ENCODE data around the gene KIFC3. TPM values are rescaled to one million over a fixed set of nuclear protein-coding genes. Genes with fewer than 3 reads are reported as not detected.

Gene KIFC3
- polyA plus RNA-seq, 1 experiment: 60.5 TPM

DNA sequence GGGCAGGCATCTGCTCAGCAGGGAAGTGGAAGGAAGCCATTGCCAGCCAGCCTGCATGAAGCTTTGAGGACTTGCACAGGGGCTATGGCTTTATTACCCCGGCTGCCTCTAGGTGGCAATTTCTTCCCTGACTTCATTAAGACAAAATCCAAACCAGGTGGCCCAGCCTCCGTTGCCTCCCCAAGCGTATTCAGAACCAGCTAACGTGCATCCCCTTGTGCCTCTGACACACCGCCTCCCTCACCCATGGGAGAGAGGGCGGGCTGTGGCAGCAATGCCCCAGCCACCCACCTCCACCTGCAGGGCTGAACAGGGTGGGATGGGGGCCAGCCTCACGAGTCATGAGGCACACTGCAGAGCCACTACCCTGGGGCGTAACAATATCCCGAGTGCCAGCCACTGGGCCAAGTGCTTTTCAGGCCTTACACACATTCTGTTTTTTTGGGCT, 6.8 kb downstream of the KIFC3 start:
- Histone ChIP-seq H3K4me3 (ENCODE audit: low read depth, low read length) (no peak overlapping the region), H3K36me3 (ENCODE audit: control insufficient read depth, insufficient read depth, low read length) (peaks cover 33% of the 10 kb centered on the region), H3K27me3 (ENCODE audit: control insufficient read depth, insufficient read depth, low read length) (no peaks in the 10 kb centered on the region)
- ChIA-PET POLR2A (no interaction called here), CTCF (interaction anchor here (1.0 to 5.2 kb wide), 3 partner anchors 14 to 102 kb away, joined by 3 to 25 read pairs (median 11); no protein-coding TSS in a partner anchor)
- TF ChIP-seq, protein P1, sequence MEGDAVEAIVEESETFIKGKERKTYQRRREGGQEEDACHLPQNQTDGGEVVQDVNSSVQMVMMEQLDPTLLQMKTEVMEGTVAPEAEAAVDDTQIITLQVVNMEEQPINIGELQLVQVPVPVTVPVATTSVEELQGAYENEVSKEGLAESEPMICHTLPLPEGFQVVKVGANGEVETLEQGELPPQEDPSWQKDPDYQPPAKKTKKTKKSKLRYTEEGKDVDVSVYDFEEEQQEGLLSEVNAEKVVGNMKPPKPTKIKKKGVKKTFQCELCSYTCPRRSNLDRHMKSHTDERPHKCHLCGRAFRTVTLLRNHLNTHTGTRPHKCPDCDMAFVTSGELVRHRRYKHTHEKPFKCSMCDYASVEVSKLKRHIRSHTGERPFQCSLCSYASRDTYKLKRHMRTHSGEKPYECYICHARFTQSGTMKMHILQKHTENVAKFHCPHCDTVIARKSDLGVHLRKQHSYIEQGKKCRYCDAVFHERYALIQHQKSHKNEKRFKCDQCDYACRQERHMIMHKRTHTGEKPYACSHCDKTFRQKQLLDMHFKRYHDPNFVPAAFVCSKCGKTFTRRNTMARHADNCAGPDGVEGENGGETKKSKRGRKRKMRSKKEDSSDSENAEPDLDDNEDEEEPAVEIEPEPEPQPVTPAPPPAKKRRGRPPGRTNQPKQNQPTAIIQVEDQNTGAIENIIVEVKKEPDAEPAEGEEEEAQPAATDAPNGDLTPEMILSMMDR (IDR thresholded peaks at IDR 0.05; ENCODE audit: insufficient read depth, low read depth, low read length): peak; percentile 48
- no peak for DNase-seq (ENCODE audit: low read depth)

DNA sequence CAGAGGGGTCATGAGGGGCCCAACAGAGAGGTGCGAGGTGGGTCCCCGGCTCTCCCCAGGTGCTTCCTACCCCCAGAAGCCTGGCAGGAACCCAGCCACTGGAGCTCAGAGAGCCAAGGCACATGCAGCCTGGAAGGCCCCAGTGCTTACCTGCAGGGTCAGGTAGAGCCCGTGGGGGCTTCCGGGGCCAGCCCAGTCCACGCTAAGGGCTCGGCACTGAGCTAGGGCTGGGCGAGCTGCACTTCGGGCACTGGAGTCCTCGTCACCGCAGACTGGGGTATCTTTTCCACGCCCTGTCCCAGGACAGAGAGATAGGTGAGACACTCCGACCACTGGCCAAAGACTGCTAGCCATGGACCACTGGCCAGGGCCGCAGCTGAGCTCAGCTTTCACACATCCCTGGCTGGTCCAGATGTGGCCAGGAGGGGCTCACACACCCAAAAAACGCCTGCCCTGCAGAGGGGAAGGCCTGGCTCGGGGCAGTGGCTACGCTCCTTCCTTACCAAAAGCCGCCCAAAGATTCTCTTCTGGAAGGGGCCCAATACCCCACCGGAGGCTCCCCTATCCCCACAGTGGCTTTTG, 7.4 kb downstream of the KIFC3 start:
- Histone ChIP-seq H3K4me3 (ENCODE audit: low read depth, low read length) (no peak overlapping the region), H3K36me3 (ENCODE audit: control insufficient read depth, insufficient read depth, low read length) (peaks cover 33% of the 10 kb centered on the region), H3K27me3 (ENCODE audit: control insufficient read depth, insufficient read depth, low read length) (no peaks in the 10 kb centered on the region)
- POLR2A ChIA-PET: no interaction called here
- no peak for DNase-seq (ENCODE audit: low read depth)
- CTCF ChIA-PET: interaction anchor here (1.1 to 5.2 kb wide), 4 partner anchors 10 to 204 kb away, joined by 4 to 25 read pairs (median 8); no protein-coding TSS in a partner anchor
- TF ChIP-seq, protein P1 (IDR thresholded peaks at IDR 0.05; ENCODE audit: insufficient read depth, low read depth, low read length): no peak

DNA sequence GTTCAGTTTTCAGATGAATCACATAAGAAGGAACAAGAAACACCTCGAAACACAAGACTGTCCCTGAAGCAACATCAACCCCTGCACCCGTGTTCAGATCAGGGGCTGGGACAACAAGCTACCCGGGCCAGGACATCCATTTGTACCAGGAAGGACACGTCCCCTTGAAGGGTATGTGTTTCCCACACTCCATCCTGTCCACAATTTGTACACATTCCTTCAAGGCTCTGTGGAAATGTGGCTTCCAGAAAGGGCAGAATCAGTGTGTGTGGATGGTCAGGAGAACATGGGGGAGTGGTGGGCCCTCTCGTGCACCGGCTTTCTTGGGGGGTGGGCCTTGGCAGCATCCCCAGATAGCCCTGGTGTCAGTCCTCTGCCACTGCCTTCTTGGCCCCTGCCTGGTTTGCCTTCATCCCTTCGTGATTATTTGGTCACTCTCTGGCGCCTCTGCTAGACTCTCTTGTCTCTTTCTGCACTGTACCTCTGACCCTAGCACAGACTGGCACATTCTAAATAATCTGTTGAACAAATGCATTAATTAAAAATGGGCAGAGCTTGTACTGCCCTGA, 10.3 kb downstream of the KIFC3 start:
- POLR2A ChIA-PET: no interaction called here
- DNase-seq (ENCODE audit: low read depth): no peak
- no peak overlapping the region for H3K4me3 ChIP-seq (ENCODE audit: low read depth, low read length)
- TF ChIP-seq, protein P1 (IDR thresholded peaks at IDR 0.05; ENCODE audit: insufficient read depth, low read depth, low read length): no peak
- H3K27me3 ChIP-seq (ENCODE audit: control insufficient read depth, insufficient read depth, low read length): no peaks in the 10 kb centered on the region
- CTCF ChIA-PET: interaction anchor here (1.8 to 2.5 kb wide), 3 partner anchors 9 to 60 kb away, joined by 3 to 7 read pairs (median 6); no protein-coding TSS in a partner anchor
- peaks cover 35% of the 10 kb centered on the region for H3K36me3 ChIP-seq (ENCODE audit: control insufficient read depth, insufficient read depth, low read length)

DNA sequence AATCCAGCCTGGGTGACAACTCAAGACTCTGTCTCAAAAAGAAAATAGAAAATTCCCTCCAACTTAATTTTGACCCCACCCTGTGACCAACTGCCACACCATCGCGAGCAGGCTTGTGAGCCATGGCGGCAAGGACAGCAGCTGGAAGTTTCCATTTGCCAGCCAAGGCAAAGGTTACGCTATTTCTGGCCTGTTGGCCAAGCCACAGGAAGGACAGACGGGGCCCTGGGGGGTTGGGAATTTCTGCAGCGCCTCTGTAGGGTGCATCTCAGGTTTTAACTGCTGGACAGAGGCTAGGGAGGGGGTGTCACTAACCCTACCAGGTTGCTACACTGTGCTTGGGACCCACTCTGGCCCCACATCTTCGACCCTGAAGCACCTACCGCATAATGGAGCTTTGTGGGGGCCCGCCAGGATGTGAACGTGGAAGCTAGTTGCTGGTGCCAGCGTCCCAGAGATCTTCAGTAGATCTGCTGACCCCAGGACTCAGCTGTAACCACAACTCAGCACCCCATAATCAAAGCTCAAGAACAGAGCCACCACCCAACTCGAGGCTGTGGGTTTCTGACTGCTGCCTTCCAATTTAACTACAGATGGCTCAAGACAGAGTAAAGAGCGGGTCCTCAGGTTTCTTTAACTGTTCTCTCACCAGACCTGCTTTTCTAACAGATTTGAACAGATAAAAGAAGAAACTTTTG, 10.9 kb downstream of the KIFC3 start:
- TF ChIP-seq, protein P1 (IDR thresholded peaks at IDR 0.05; ENCODE audit: insufficient read depth, low read depth, low read length): no peak
- DNase-seq (ENCODE audit: low read depth): no peak
- Histone ChIP-seq H3K36me3 (ENCODE audit: control insufficient read depth, insufficient read depth, low read length) (peaks cover 36% of the 10 kb centered on the region), H3K27me3 (ENCODE audit: control insufficient read depth, insufficient read depth, low read length) (no peaks in the 10 kb centered on the region), H3K4me3 (ENCODE audit: low read depth, low read length) (no peak overlapping the region)
- ChIA-PET POLR2A (no interaction called here), CTCF (interaction anchor here (1.8 to 2.5 kb wide), 3 partner anchors 10 to 60 kb away, joined by 3 to 7 read pairs (median 6); no protein-coding TSS in a partner anchor)

DNA sequence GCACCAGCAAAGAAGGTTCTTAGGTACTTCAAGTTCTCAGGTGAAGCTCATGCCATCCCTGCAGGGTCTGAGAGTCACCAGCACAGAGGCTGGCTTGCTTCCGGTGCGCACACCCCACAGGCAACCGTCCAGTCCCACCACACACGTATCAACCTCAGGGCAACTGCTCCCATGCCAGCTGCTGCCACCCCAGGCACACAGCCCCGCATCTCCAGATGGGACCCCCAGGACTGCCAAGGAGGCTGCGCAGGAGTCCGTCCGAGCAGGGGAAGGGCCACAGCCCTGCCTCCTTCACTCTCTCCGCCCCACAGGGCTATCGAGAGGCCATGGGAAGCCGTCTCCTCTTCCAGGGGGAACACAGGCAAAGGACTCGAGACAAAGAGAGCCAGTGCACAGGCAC, 13.3 kb downstream of the KIFC3 start:
- ChIA-PET POLR2A (no interaction called here), CTCF (no interaction called here)
- H3K36me3 ChIP-seq (ENCODE audit: control insufficient read depth, insufficient read depth, low read length): peaks cover 39% of the 10 kb centered on the region

More for the DNA sequence above, 13.3 kb downstream of the KIFC3 start:
- no peaks in the 10 kb centered on the region for H3K27me3 ChIP-seq (ENCODE audit: control insufficient read depth, insufficient read depth, low read length)
- DNase-seq (ENCODE audit: low read depth): no peak
- TF ChIP-seq, protein P1 (IDR thresholded peaks at IDR 0.05; ENCODE audit: insufficient read depth, low read depth, low read length): no peak
- no peak overlapping the region for H3K4me3 ChIP-seq (ENCODE audit: low read depth, low read length)

Data from BJ (cell line).